Fibroblast of lung (primary cell): Measurements from ENCODE around the gene LRTM1.

Experiments used
- CTCF ChIP-seq, 2 donors: IDR thresholded peaks in 1 of 2; conservative IDR thresholded peaks in 1 of 2; 1 replicate in 1 of 2; 2 replicates in 1 of 2; pipeline ENCODE4 v1.5.1; 2011 to 2012; ENCODE audit warnings: low read length in 2 of 2, control low read depth in 1 of 2, inconsistent platforms in 1 of 2, low read depth in 1 of 2, mild to moderate bottlenecking in 1 of 2
- EZH2 ChIP-seq: IDR thresholded peaks from 2 replicates; pipeline ENCODE4 v1.5.1; 2012; ENCODE audit warnings: low read length, control low read depth, mild to moderate bottlenecking; ENCODE audit errors: missing control alignments

DNA sequence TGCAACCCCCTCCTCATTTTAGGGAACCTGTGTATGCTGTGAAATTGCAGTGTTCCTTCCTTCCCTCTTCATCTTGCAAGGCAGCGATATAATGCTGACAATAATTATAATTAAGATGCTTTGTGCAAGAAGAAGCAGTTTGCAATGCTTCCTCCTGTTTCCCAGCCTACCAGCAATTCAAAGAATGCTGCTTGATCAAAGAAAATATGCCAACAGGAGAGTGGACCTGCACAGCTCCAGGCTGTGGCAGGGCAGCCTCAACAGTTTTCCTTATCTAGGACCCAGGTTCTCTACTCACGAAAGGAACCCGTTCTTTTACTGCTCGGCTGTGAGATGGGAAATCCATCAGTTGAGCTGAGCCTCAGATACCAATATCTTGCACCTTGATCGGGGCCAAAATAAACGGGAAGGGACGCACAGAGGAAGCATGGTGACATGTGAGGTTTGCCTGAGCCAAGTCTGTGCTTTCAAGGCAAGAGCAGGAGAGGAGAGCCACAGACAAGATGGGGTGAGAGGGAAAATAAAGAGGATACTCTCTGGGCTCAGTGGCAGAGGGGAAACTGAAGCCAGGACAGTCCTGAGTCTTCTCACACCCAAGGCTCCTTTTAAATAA, 22.6 kb upstream of the LRTM1 start:
- TF ChIP-seq CTCF (conservative IDR thresholded peaks at IDR 0.05 in 1 of 2, IDR thresholded peaks at IDR 0.05 in 1 of 2; ENCODE audit: low read depth in 1 of 2, low read length in 2 of 2), result no peak
- TF ChIP-seq EZH2, result no peak
